ENCODE data around the gene SLC2A5.
A peak's percentile ranks its signal among the peaks of the same experiment; 100 is the strongest.

Gene SLC2A5

DNA sequence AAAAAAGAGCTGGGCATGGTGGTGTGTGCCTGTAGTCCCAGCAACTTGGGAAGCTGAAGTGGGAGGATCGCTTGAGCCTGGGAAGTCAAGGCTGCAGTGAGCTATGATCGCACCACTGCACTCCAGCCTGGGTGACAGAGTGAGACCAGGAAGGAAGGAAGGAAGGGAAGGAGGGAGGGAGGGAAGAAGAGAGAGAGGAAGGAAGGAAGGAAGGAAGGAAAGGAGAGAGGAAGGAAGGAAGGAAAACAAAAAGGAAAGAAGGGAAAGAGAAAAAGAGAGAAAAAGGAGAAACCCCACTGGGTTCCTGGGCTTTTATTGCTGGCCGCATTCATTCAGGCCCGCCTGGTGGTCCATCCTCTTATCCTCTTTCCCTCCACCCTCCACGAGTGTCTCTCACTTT lies 53.0 kb downstream of the SLC2A5 start:
- DNase-seq: no peak
- Histone ChIP-seq H3K36me3 (ENCODE audit: control insufficient read depth in 1 of 2, insufficient read depth in 2 of 2, low read depth in 1 of 2, low read length in 2 of 2) (peaks cover 0 to 2% of the 10 kb centered on the region in 2 experiments), H2AFZ (ENCODE audit: low read depth, low read length) (no peak overlapping the region), H2AK5ac (ENCODE audit: low read length, severe bottlenecking) (no peak overlapping the region), H3K4me1 (ENCODE audit: control insufficient read depth, insufficient read depth, low read depth, low read length) (no peaks in the 10 kb centered on the region), H2BK15ac (ENCODE audit: low read depth, poor library complexity, severe bottlenecking) (no peak overlapping the region), H3K18ac (ENCODE audit: low read depth in 1 of 2, low read length in 2 of 2) (no peak overlapping the region), H3K4me3 (ENCODE audit: insufficient read depth in 1 of 2, low read depth in 1 of 2, low read length in 2 of 2) (no peak overlapping the region), H3K4ac (ENCODE audit: low read depth in 1 of 2, low read length in 2 of 2) (no peak overlapping the region), H4K8ac (ENCODE audit: low read length) (no peak overlapping the region), H3K4me2 (ENCODE audit: low read length, poor library complexity, severe bottlenecking) (no peak overlapping the region), H3K27me3 (ENCODE audit: control insufficient read depth in 1 of 2, insufficient read depth in 1 of 2, low read length in 2 of 2) (peaks cover 2 to 18% of the 10 kb centered on the region in 2 experiments), H3K14ac (ENCODE audit: low read length in 2 of 2) (no peak overlapping the region), H3K79me1 (replicated peaks; ENCODE audit: low read length, poor library complexity, severe bottlenecking) (no peaks in the 10 kb centered on the region), H4K91ac (ENCODE audit: low read length) (no peak overlapping the region), H2BK5ac (ENCODE audit: low read depth, low read length, poor library complexity, severe bottlenecking) (no peak overlapping the region), H3K9ac (ENCODE audit: low read length) (no peak overlapping the region), H3K9me3 (ENCODE audit: control insufficient read depth, low read length) (no peaks in the 10 kb centered on the region), H3K27ac (ENCODE audit: low read length, poor library complexity, severe bottlenecking) (no peak overlapping the region), H2BK12ac (ENCODE audit: low read length in 2 of 2) (no peak overlapping the region), H2BK120ac (ENCODE audit: low read depth, low read length) (no peak overlapping the region), H3K23ac (ENCODE audit: low read length in 2 of 2) (no peak overlapping the region)
- 84% methylated on average over 5 of the region's 5 CpGs for WGBS

DNA sequence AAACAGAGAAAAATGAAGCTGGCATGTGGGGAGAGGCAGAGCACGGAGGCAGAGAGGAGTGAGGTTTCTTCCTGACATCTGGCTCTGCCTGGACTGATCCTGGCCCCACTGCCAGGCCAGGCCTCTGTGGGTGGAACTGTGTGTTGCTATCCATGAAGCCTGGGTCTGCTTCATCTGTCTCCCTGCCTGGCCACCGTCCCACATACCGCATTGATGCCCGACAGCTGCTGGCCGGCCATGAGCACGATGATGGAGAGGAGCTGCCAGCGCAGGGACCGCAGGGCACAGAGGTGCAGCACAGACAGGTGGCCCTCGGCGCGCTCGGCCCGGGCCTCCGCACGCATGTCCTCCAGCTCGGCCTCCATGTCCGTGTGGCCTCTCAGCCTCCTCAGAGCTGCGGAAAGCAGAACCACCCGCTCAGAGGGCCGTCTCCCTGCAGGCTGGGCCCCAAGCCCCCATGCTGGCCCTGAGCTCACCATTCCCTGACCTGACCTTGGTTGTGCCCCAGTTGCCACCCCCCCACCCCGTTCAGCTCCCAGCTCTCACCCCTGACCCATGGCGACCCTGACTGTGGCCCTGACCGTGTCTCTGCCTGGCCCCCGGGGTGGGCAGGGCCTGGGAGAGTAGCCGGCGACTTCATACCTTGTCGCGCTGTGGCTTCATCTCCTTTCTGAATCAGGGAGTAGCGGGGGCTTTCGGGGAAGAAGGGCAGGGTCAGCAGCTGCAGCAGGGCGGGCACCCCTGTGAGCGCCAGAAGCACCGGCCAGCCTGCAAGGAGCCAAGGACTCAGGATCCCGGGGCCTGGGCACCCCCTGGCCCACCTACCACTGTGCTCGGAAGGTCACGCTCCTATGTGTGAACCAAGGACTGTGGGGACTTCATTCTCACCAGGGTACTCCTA lies 54.7 kb downstream of the SLC2A5 start:
- Histone ChIP-seq H2BK120ac (ENCODE audit: low read depth, low read length) (no peak overlapping the region), H3K79me1 (replicated peaks; ENCODE audit: low read length, poor library complexity, severe bottlenecking) (no peaks in the 10 kb centered on the region), H2AK5ac (ENCODE audit: low read length, severe bottlenecking) (no peak overlapping the region), H3K9ac (ENCODE audit: low read length) (no peak overlapping the region), H3K27me3 (ENCODE audit: control insufficient read depth in 1 of 2, insufficient read depth in 1 of 2, low read length in 2 of 2) (peaks cover 0 to 10% of the 10 kb centered on the region in 2 experiments), H4K91ac (ENCODE audit: low read length) (no peak overlapping the region), H3K14ac (ENCODE audit: low read length in 2 of 2) (no peak overlapping the region), H3K27ac (ENCODE audit: low read length, poor library complexity, severe bottlenecking) (no peak overlapping the region), H2BK5ac (ENCODE audit: low read depth, low read length, poor library complexity, severe bottlenecking) (no peak overlapping the region), H3K36me3 (ENCODE audit: control insufficient read depth in 1 of 2, insufficient read depth in 2 of 2, low read depth in 1 of 2, low read length in 2 of 2) (peaks cover 0 to 2% of the 10 kb centered on the region in 2 experiments), H3K4ac (ENCODE audit: low read depth in 1 of 2, low read length in 2 of 2) (no peak overlapping the region), H3K4me3 (ENCODE audit: insufficient read depth in 1 of 2, low read depth in 1 of 2, low read length in 2 of 2) (no peak overlapping the region), H3K9me3 (ENCODE audit: control insufficient read depth, low read length) (no peaks in the 10 kb centered on the region), H3K4me1 (ENCODE audit: control insufficient read depth, insufficient read depth, low read depth, low read length) (peaks cover 3% of the 10 kb centered on the region), H3K18ac (ENCODE audit: low read depth in 1 of 2, low read length in 2 of 2) (no peak overlapping the region), H4K8ac (ENCODE audit: low read length) (no peak overlapping the region), H2AFZ (ENCODE audit: low read depth, low read length) (no peak overlapping the region), H3K23ac (ENCODE audit: low read length in 2 of 2) (no peak overlapping the region), H2BK15ac (ENCODE audit: low read depth, poor library complexity, severe bottlenecking) (peak overlapping the region; percentile 19), H3K4me2 (ENCODE audit: low read length, poor library complexity, severe bottlenecking) (no peak overlapping the region), H2BK12ac (ENCODE audit: low read length in 2 of 2) (no peak overlapping the region)
- no peak for DNase-seq
- 90% methylated on average over 36 of the region's 36 CpGs for WGBS

DNA sequence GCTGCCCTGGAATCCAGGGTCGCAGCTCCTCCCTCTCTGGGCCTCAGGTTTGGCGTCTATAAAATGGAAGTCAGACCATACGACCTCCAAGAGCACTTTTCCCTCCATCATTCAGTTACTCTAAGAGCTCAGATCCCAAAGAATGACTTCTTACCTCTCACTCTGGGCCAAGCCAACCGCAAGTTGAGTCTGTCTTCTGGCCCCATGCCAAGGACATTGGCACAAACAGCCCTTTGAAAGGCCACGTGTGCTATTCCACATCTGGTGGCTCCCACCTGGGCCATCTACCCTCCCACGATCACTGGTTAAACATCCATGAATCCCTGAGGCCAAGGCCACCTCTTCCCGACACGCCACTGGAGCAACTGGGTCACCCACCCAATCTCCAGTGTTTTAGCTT lies 55.6 kb downstream of the SLC2A5 start:
- no peak overlapping the region for H2BK5ac ChIP-seq (ENCODE audit: low read depth, low read length, poor library complexity, severe bottlenecking)
- H3K4me2 ChIP-seq (ENCODE audit: low read length, poor library complexity, severe bottlenecking): no peak overlapping the region
- H3K4ac ChIP-seq (ENCODE audit: low read depth in 1 of 2, low read length in 2 of 2): no peak overlapping the region
- no peak overlapping the region for H3K23ac ChIP-seq (ENCODE audit: low read length in 2 of 2)
- no peaks in the 10 kb centered on the region for H3K79me1 ChIP-seq (replicated peaks; ENCODE audit: low read length, poor library complexity, severe bottlenecking)
- H3K9ac ChIP-seq (ENCODE audit: low read length): no peak overlapping the region
- no peak overlapping the region for H3K27ac ChIP-seq (ENCODE audit: low read length, poor library complexity, severe bottlenecking)
- H4K91ac ChIP-seq (ENCODE audit: low read length): no peak overlapping the region
- DNase-seq: no peak
- no peak overlapping the region for H2BK12ac ChIP-seq (ENCODE audit: low read length in 2 of 2)
- no peak overlapping the region for H3K18ac ChIP-seq (ENCODE audit: low read depth in 1 of 2, low read length in 2 of 2)
- H3K27me3 ChIP-seq (ENCODE audit: control insufficient read depth in 1 of 2, insufficient read depth in 1 of 2, low read length in 2 of 2): peaks cover 0 to 3% of the 10 kb centered on the region in 2 experiments
- H2BK120ac ChIP-seq (ENCODE audit: low read depth, low read length): no peak overlapping the region
- no peak overlapping the region for H4K8ac ChIP-seq (ENCODE audit: low read length)
- H2AFZ ChIP-seq (ENCODE audit: low read depth, low read length): no peak overlapping the region
- H3K36me3 ChIP-seq (ENCODE audit: control insufficient read depth in 1 of 2, insufficient read depth in 2 of 2, low read depth in 1 of 2, low read length in 2 of 2): peaks cover 0 to 2% of the 10 kb centered on the region in 2 experiments
- no peak overlapping the region for H3K4me3 ChIP-seq (ENCODE audit: insufficient read depth in 1 of 2, low read depth in 1 of 2, low read length in 2 of 2)
- H2AK5ac ChIP-seq (ENCODE audit: low read length, severe bottlenecking): no peak overlapping the region
- no peak overlapping the region for H3K14ac ChIP-seq (ENCODE audit: low read length in 2 of 2)
- H2BK15ac ChIP-seq (ENCODE audit: low read depth, poor library complexity, severe bottlenecking): no peak overlapping the region
- peaks cover 3% of the 10 kb centered on the region for H3K4me1 ChIP-seq (ENCODE audit: control insufficient read depth, insufficient read depth, low read depth, low read length)
- no peaks in the 10 kb centered on the region for H3K9me3 ChIP-seq (ENCODE audit: control insufficient read depth, low read length)
- 89% methylated on average over 8 of the region's 8 CpGs for WGBS

GRCh38 chr1:9010781-9011323 lies 58.6 kb downstream of the SLC2A5 start:
- Histone ChIP-seq H2AFZ (ENCODE audit: low read depth, low read length) (no peak overlapping the region), H3K23ac (ENCODE audit: low read length in 2 of 2) (no peak overlapping the region)
- WGBS: 88% methylated on average over 8 of the region's 8 CpGs

More at GRCh38 chr1:9010781-9011323, 58.6 kb downstream of the SLC2A5 start:
- Histone ChIP-seq H3K18ac (ENCODE audit: low read depth in 1 of 2, low read length in 2 of 2) (no peak overlapping the region), H3K9ac (ENCODE audit: low read length) (no peak overlapping the region), H3K4me1 (ENCODE audit: control insufficient read depth, insufficient read depth, low read depth, low read length) (peaks cover 3% of the 10 kb centered on the region), H3K27ac (ENCODE audit: low read length, poor library complexity, severe bottlenecking) (no peak overlapping the region), H3K4ac (ENCODE audit: low read depth in 1 of 2, low read length in 2 of 2) (no peak overlapping the region), H4K8ac (ENCODE audit: low read length) (no peak overlapping the region), H3K27me3 (ENCODE audit: control insufficient read depth in 1 of 2, insufficient read depth in 1 of 2, low read length in 2 of 2) (peaks cover 0 to under 1% of the 10 kb centered on the region in 2 experiments), H2BK15ac (ENCODE audit: low read depth, poor library complexity, severe bottlenecking) (no peak overlapping the region), H3K36me3 (ENCODE audit: control insufficient read depth in 1 of 2, insufficient read depth in 2 of 2, low read depth in 1 of 2, low read length in 2 of 2) (peaks cover 0 to 2% of the 10 kb centered on the region in 2 experiments), H3K4me3 (ENCODE audit: insufficient read depth in 1 of 2, low read depth in 1 of 2, low read length in 2 of 2) (no peak overlapping the region), H4K91ac (ENCODE audit: low read length) (no peak overlapping the region), H2BK5ac (ENCODE audit: low read depth, low read length, poor library complexity, severe bottlenecking) (no peak overlapping the region), H2AK5ac (ENCODE audit: low read length, severe bottlenecking) (no peak overlapping the region), H3K4me2 (ENCODE audit: low read length, poor library complexity, severe bottlenecking) (no peak overlapping the region), H3K9me3 (ENCODE audit: control insufficient read depth, low read length) (no peaks in the 10 kb centered on the region), H3K14ac (ENCODE audit: low read length in 2 of 2) (no peak overlapping the region), H2BK120ac (ENCODE audit: low read depth, low read length) (no peak overlapping the region), H2BK12ac (ENCODE audit: low read length in 2 of 2) (no peak overlapping the region), H3K79me1 (replicated peaks; ENCODE audit: low read length, poor library complexity, severe bottlenecking) (no peaks in the 10 kb centered on the region)
- no peak for DNase-seq
